ENCODE results near the gene TRIM52. TPM values are rescaled to one million over a fixed set of nuclear protein-coding genes. Genes with fewer than 3 reads are reported as not detected.

The TRIM52 gene
- total and polyA plus RNA-seq, 10 of the 15 experiments (the other 5 are each of a cell fraction or from before 2014, with no cell fraction given) = 1.4 to 24.3 (median 8.1) TPM

DNA sequence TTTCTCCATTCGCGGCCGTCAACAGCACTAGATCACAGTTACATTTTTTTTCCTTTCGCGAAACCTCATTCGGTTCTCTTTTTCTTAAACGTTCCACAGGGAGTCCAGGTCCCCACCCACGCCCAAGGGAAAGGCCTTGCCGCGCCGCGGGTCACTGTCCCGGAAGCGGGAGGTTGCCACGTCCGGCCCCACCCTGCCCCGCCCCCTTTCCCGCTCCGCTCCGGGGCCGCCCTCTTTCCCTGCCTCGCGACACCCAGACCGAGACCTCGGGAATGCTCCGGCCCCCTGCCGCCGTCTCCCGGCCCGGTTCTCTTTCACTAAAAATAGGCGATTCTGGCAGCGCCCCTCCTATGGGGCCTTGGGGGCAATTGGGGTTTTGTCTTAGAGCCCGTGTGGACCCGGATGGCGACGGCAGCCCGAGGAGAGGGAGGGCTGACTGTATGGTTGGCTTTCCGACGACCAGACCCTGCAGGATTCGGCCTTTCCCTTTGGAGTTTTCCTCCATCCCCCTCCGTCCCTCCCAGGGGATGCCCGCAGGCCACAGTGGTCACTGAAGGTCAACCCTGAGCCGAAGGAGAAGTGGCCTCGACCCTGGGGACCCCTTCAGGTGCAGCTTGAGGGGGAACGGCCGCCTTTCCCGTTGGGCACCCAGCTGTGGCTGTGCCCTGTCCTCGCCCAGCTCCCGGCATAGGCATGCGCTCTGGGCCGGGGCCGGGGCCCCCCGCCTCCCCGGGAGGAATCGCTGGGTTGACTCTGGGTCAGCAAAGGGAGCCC is 14.5 kb downstream of the TRIM52 start (continued):
- TF ChIP-seq, protein P1, sequence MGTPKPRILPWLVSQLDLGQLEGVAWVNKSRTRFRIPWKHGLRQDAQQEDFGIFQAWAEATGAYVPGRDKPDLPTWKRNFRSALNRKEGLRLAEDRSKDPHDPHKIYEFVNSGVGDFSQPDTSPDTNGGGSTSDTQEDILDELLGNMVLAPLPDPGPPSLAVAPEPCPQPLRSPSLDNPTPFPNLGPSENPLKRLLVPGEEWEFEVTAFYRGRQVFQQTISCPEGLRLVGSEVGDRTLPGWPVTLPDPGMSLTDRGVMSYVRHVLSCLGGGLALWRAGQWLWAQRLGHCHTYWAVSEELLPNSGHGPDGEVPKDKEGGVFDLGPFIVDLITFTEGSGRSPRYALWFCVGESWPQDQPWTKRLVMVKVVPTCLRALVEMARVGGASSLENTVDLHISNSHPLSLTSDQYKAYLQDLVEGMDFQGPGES (IDR thresholded peaks at IDR 0.05) = no peak
- TF ChIP-seq ZNF384 (IDR thresholded peaks at IDR 0.05; ENCODE audit: borderline replicate concordance, low read depth, low read length) (0 out of 2 replicates have a peak, but pooled peaks have one; percentile 40), POLR2AphosphoS5 (IDR thresholded peaks at IDR 0.05; ENCODE audit: low read length) (peak; percentile 70), RELA (IDR thresholded peaks at IDR 0.05; ENCODE audit: borderline replicate concordance, partially characterized antibody) (no peak), MEF2B (IDR thresholded peaks at IDR 0.05; ENCODE audit: partially characterized antibody, poor library complexity, severe bottlenecking) (peak; percentile 29), MTA3 (IDR thresholded peaks at IDR 0.05; ENCODE audit: borderline replicate concordance, low read length) (no peak; the same call in 1 of the 2 replicates), CHD2 (IDR thresholded peaks at IDR 0.05; ENCODE audit: borderline replicate concordance, low read depth, low read length) (peak; percentile 96), BHLHE40 (IDR thresholded peaks at IDR 0.05; ENCODE audit: borderline replicate concordance in 1 of 2, low read depth in 2 of 2, low read length in 1 of 2) (peak in 1 of 2 experiments; percentile 35; a peak in 1 of 4 replicates), EGR1 (IDR thresholded peaks at IDR 0.05; ENCODE audit: borderline replicate concordance in 1 of 2, low read depth in 2 of 2, low read length in 2 of 2) (peak in 1 of 2 experiments; percentile 94; a peak in 2 of 3 replicates), YY1 (IDR thresholded peaks at IDR 0.05; ENCODE audit: low read depth, low read length) (peak; percentile 55), RUNX3 (IDR thresholded peaks at IDR 0.05; ENCODE audit: low read length) (peak; percentile 57; the same call in 1 of the 2 replicates), GATAD2B (conservative IDR thresholded peaks at IDR 0.05; ENCODE audit: low read depth) (peak; percentile 70), TBL1XR1 (IDR thresholded peaks at IDR 0.05; ENCODE audit: low read depth, low read length) (no peak), WRNIP1 (IDR thresholded peaks at IDR 0.05; ENCODE audit: borderline replicate concordance, low read depth, low read length) (no peak), SMARCA5 (IDR thresholded peaks at IDR 0.05) (no peak; the same call in 1 of the 2 replicates), YBX1 (IDR thresholded peaks at IDR 0.05) (no peak), BCL11A (IDR thresholded peaks at IDR 0.05; ENCODE audit: low read depth, low read length) (no peak), ZSCAN29 (IDR thresholded peaks at IDR 0.05) (0 out of 2 replicates have a peak, but pooled peaks have one; percentile 5), PAX8 (IDR thresholded peaks at IDR 0.05) (no peak), NFYA (IDR thresholded peaks at IDR 0.05; ENCODE audit: borderline replicate concordance, low read depth, low read length) (no peak), CHD4 (IDR thresholded peaks at IDR 0.05) (no peak), PML (IDR thresholded peaks at IDR 0.05; ENCODE audit: low read length) (peak; percentile 50), MTA2 (IDR thresholded peaks at IDR 0.05; ENCODE audit: low read depth) (peak; percentile 40; the same call in 1 of the 2 replicates), RBBP5 (conservative IDR thresholded peaks at IDR 0.05) (no peak)
- TF ChIP-seq, protein P2, sequence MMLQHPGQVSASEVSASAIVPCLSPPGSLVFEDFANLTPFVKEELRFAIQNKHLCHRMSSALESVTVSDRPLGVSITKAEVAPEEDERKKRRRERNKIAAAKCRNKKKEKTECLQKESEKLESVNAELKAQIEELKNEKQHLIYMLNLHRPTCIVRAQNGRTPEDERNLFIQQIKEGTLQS (IDR thresholded peaks at IDR 0.05; ENCODE audit: borderline replicate concordance, extremely low read depth, low read depth, low read length) = no peak
- TF ChIP-seq, protein P3, sequence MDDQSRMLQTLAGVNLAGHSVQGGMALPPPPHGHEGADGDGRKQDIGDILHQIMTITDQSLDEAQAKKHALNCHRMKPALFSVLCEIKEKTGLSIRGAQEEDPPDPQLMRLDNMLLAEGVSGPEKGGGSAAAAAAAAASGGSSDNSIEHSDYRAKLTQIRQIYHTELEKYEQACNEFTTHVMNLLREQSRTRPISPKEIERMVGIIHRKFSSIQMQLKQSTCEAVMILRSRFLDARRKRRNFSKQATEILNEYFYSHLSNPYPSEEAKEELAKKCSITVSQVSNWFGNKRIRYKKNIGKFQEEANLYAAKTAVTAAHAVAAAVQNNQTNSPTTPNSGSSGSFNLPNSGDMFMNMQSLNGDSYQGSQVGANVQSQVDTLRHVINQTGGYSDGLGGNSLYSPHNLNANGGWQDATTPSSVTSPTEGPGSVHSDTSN (IDR thresholded peaks at IDR 0.05; ENCODE audit: insufficient replicate concordance, low read depth, low read length) = no peak
- TF ChIP-seq, protein P4, sequence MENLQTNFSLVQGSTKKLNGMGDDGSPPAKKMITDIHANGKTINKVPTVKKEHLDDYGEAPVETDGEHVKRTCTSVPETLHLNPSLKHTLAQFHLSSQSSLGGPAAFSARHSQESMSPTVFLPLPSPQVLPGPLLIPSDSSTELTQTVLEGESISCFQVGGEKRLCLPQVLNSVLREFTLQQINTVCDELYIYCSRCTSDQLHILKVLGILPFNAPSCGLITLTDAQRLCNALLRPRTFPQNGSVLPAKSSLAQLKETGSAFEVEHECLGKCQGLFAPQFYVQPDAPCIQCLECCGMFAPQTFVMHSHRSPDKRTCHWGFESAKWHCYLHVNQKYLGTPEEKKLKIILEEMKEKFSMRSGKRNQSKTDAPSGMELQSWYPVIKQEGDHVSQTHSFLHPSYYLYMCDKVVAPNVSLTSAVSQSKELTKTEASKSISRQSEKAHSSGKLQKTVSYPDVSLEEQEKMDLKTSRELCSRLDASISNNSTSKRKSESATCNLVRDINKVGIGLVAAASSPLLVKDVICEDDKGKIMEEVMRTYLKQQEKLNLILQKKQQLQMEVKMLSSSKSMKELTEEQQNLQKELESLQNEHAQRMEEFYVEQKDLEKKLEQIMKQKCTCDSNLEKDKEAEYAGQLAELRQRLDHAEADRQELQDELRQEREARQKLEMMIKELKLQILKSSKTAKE (IDR thresholded peaks at IDR 0.05; ENCODE audit: low read depth, poor library complexity, severe bottlenecking) = no peak

All from GM12878 (cell line).